ENCODE data around the gene ASB16.
A peak's percentile ranks its signal among the peaks of the same experiment; 100 is the strongest.

ASB16 gene, protein sequence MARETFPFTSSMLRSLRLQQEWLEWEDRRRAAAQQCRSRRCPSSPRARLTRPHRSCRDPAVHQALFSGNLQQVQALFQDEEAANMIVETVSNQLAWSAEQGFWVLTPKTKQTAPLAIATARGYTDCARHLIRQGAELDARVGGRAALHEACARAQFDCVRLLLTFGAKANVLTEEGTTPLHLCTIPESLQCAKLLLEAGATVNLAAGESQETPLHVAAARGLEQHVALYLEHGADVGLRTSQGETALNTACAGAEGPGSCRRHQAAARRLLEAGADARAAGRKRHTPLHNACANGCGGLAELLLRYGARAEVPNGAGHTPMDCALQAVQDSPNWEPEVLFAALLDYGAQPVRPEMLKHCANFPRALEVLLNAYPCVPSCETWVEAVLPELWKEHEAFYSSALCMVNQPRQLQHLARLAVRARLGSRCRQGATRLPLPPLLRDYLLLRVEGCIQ

DNA sequence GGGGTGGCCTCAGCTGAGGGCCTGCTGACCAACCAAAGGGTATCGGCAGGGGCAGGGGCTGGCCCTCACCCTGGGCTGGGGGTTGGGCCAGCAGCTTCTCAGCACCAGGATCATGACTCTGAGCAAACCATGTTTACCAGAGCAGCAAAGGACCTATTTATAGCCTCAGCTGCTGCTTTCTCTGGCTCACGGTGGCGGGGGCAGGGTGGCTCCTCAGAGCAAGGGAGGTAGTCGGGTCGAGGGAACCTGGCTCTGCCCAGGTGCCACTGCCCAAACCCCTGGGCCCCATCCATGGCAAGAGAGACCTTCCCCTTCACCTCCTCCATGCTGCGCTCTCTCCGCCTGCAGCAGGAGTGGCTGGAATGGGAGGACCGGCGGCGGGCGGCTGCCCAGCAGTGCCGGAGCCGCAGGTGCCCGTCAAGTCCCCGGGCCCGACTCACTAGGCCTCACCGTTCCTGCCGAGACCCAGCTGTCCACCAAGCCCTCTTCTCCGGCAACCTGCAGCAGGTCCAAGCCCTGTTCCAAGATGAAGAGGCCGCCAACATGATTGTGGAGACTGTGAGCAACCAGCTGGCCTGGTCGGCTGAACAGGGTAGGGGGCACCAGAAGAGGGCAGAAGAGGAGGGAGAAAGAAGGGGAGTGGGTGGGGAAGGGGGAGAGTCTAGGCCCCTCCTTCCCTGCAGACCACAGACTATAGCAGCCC, at the start of gene ASB16:
TSS of gene ASB16 (plus strand) at position 206 of the 703 bp plus-strand sequence. CDS start at position 292, 86 bp downstream.
- no peak for DNase-seq (ENCODE audit: low read depth, low spot score)
- H3K4me3 ChIP-seq (ENCODE audit: insufficient read length, low read depth) = no peak within 1 kb of the TSS
- H3K9ac ChIP-seq (ENCODE audit: insufficient read length, low read depth) = peak within 1 kb of the TSS; percentile 52
- peaks cover 23% of the 10 kb centered on the region for H3K4me1 ChIP-seq (ENCODE audit: insufficient read depth, insufficient read length)
- TF ChIP-seq YY1 (IDR thresholded peaks at IDR 0.05; ENCODE audit: insufficient read depth, insufficient read length) (no peak), ZNF274 (IDR thresholded peaks at IDR 0.05; ENCODE audit: low read depth, low read length) (no peak), SUZ12 (IDR thresholded peaks at IDR 0.05; ENCODE audit: extremely low read depth, insufficient read depth, insufficient read length) (no peak)
- H3K9me3 ChIP-seq (ENCODE audit: insufficient read depth, low read length) = no peaks in the 10 kb centered on the region
- H3K27me3 ChIP-seq (ENCODE audit: insufficient read depth, insufficient read length) = no peaks in the 10 kb centered on the region
- peaks cover 7% of the 10 kb centered on the region for H3K36me3 ChIP-seq (ENCODE audit: insufficient read depth, insufficient read length, low read length)

DNA sequence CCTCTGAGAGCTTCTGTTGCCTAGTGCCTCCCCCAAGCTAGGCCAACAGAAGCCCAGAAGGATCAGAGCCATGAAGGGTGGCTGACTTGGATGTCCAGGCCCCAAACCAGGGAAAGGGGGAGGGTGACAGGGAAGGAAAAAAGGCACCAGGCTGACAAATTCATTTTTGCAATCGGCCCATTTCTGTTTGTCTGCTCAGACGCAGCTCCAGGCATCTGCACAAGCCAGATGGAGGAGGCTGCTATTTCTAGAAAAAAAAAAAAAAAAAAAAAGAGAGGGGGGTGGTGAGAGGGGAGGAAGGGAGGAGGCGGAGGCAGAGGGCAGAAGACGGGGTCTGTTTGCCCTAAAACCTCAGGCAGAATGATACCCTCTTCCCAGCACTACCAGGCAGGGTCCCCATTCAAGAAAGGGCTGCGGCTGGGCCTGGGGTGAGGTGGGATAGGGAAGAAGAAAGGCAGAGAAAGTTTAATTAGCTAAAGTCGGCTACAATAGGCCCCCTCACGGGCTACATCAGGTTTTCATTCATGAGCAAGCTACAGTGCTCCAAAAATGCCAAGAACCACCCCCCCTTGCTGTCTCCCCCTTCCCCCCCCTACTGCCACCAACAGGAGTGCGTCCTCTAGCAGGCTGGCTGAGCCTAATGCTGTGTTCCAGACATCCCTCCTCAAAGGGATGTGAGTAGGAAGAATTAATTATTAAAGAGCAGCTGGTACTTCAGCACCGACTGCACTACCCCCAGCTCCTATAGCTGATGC, 49.5 kb upstream of the ASB16 start:
- H3K4me3 ChIP-seq (ENCODE audit: insufficient read length, low read depth) = no peak overlapping the region
- peak overlapping the region; percentile 4 for H3K9ac ChIP-seq (ENCODE audit: insufficient read length, low read depth)
- peaks cover 7% of the 10 kb centered on the region for H3K27me3 ChIP-seq (ENCODE audit: insufficient read depth, insufficient read length)
- TF ChIP-seq YY1 (IDR thresholded peaks at IDR 0.05; ENCODE audit: insufficient read depth, insufficient read length) (no peak), ZNF274 (IDR thresholded peaks at IDR 0.05; ENCODE audit: low read depth, low read length) (no peak), SUZ12 (IDR thresholded peaks at IDR 0.05; ENCODE audit: extremely low read depth, insufficient read depth, insufficient read length) (no peak)
- peaks cover 10% of the 10 kb centered on the region for H3K36me3 ChIP-seq (ENCODE audit: insufficient read depth, insufficient read length, low read length)
- DNase-seq (ENCODE audit: low read depth, low spot score) = no peak
- H3K4me1 ChIP-seq (ENCODE audit: insufficient read depth, insufficient read length) = peaks cover 14% of the 10 kb centered on the region
- H3K9me3 ChIP-seq (ENCODE audit: insufficient read depth, low read length) = no peaks in the 10 kb centered on the region

DNA sequence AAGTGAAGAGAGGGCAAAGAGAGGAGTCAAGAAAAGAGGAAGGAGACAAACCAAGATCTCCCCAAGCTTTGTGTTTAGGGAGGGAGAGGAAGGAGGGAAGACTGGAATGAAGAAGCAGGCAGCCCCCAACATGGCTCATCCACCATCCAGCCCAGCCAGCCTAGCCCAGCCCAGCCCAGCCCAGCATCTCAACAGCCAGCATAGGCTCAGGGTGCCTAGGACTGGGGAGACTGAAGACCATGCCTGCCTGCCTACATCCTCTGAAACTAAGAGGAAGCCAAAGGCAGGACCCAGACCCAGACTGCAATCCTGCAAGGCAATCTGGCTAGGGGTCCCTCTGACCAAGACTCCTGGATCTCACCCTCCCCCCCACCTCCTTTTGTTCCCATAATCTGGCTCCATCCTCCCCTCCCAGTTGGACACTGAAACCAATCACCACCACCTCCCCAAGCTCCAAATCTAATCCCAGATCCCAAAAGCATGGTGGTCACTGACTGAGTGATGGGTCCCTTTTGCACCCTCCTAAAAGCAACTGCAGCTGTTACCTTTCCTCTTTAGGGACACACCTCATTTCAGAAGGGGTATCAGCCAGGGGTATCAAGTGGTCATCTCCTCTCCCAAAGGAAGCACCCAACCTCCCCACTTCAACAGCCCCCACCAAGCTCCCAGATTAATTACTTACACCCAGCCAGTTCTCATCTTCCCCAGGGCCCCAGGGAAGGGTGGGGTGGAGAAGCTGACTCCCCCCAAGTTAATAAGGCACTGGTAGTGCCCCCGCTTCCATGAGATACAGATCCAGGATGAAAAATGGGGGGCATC, 48.3 kb upstream of the ASB16 start:
- DNase-seq (ENCODE audit: low read depth, low spot score) = no peak
- Histone ChIP-seq H3K4me3 (ENCODE audit: insufficient read length, low read depth) (peak overlapping the region; percentile 83), H3K9ac (ENCODE audit: insufficient read length, low read depth) (peak overlapping the region; percentile 87), H3K4me1 (ENCODE audit: insufficient read depth, insufficient read length) (peaks cover 14% of the 10 kb centered on the region), H3K9me3 (ENCODE audit: insufficient read depth, low read length) (no peaks in the 10 kb centered on the region), H3K27me3 (ENCODE audit: insufficient read depth, insufficient read length) (peaks cover 7% of the 10 kb centered on the region), H3K36me3 (ENCODE audit: insufficient read depth, insufficient read length, low read length) (peaks cover 2% of the 10 kb centered on the region)
- no peak for TF ChIP-seq SUZ12 (IDR thresholded peaks at IDR 0.05; ENCODE audit: extremely low read depth, insufficient read depth, insufficient read length)
- no peak for TF ChIP-seq ZNF274 (IDR thresholded peaks at IDR 0.05; ENCODE audit: low read depth, low read length)
- TF ChIP-seq YY1 (IDR thresholded peaks at IDR 0.05; ENCODE audit: insufficient read depth, insufficient read length) = no peak

DNA sequence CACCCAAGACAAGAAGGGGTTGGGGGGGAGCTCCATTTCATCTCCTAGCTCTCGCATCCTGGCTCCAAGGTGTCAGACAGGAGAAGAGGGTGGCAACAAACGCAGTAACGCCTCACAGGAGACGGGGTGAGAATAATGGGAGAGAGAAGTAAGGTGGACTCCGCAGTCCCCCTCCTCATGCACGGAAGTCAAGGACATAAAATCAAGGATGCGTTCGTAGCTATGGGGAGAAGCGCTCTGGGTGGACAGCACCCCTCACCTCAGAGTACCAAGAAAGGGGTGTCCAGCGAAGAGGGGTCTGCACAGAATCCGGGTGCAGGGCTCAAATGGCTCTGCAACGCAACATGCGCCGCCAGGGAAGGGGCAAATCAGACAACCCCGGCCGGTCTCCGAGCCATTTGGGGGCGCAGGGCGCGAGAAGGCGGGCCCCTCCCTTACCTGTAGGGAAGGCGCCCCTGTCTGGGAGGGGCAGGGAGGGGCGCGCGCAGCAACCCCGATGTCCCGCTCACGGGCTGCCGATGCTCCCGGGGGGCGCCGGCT, 47.6 kb upstream of the ASB16 start:
- no peak for DNase-seq (ENCODE audit: low read depth, low spot score)
- no peak for TF ChIP-seq SUZ12 (IDR thresholded peaks at IDR 0.05; ENCODE audit: extremely low read depth, insufficient read depth, insufficient read length)
- TF ChIP-seq YY1 (IDR thresholded peaks at IDR 0.05; ENCODE audit: insufficient read depth, insufficient read length) = no peak
- no peak for TF ChIP-seq ZNF274 (IDR thresholded peaks at IDR 0.05; ENCODE audit: low read depth, low read length)
- no peaks in the 10 kb centered on the region for H3K9me3 ChIP-seq (ENCODE audit: insufficient read depth, low read length)
- peaks cover 7% of the 10 kb centered on the region for H3K27me3 ChIP-seq (ENCODE audit: insufficient read depth, insufficient read length)
- H3K4me1 ChIP-seq (ENCODE audit: insufficient read depth, insufficient read length) = peaks cover 14% of the 10 kb centered on the region
- peak overlapping the region; percentile 87 for H3K9ac ChIP-seq (ENCODE audit: insufficient read length, low read depth)
- H3K4me3 ChIP-seq (ENCODE audit: insufficient read length, low read depth) = peak overlapping the region; percentile 83
- no peaks in the 10 kb centered on the region for H3K36me3 ChIP-seq (ENCODE audit: insufficient read depth, insufficient read length, low read length)

DNA sequence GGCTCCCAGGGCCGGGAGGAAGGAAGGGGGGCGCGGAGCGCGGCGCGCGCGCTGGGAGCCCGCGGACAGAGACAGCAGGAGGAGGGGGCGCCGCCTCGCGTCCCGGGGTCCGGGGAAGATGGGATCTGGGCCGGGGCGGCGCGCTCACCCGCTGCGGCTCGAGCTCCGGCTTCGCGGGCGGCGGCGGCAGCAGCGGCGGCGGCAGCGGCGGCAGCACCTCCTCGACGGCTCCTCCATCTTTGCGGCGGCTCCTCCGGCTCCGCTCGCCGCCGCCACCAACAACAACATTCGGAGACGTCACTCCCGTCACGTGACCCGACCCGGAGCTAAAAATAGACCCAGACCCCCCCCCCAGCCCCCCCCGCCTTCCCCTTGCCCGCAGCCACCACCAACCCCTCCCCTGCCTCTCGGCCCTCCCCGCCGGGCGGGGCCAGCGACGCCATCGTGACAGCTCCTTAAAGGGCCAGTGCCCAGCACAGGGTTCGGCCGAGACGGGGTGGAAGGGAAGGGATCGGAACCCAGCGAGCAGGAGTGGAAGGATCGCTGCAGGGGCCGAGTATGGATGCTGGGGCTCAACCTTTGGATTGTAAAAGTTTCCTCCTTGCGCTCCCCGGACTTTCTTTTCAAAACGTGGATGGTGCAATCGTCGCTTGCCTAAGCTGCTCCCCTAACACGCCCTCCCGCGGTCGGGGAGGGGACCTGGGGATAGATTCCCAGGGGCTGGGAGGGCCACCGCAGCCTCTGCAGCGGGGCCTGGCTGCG, 47.0 kb upstream of the ASB16 start, which contains the start of gene HDAC5:
TSS of gene HDAC5 (minus strand) at position 286 of the 762 bp plus-strand sequence. CDS start 6,126 bp downstream, outside the sequence.
- no peaks in the 10 kb centered on the region for H3K9me3 ChIP-seq (ENCODE audit: insufficient read depth, low read length)
- H3K9ac ChIP-seq (ENCODE audit: insufficient read length, low read depth) = peak within 1 kb of the TSS; percentile 91
- TF ChIP-seq YY1 (IDR thresholded peaks at IDR 0.05; ENCODE audit: insufficient read depth, insufficient read length) (no peak), ZNF274 (IDR thresholded peaks at IDR 0.05; ENCODE audit: low read depth, low read length) (no peak), SUZ12 (IDR thresholded peaks at IDR 0.05; ENCODE audit: extremely low read depth, insufficient read depth, insufficient read length) (no peak)
- peaks cover 7% of the 10 kb centered on the region for H3K27me3 ChIP-seq (ENCODE audit: insufficient read depth, insufficient read length)
- no peaks in the 10 kb centered on the region for H3K36me3 ChIP-seq (ENCODE audit: insufficient read depth, insufficient read length, low read length)
- peak; percentile 85 for DNase-seq (ENCODE audit: low read depth, low spot score)
- H3K4me3 ChIP-seq (ENCODE audit: insufficient read length, low read depth) = peak within 1 kb of the TSS; percentile 83
- H3K4me1 ChIP-seq (ENCODE audit: insufficient read depth, insufficient read length) = peaks cover 14% of the 10 kb centered on the region

All from NT2/D1 (cell line).